GM23338 (cell line): Measurements from ENCODE around the gene TP53BP2. TPM values are rescaled to one million over a fixed set of nuclear protein-coding genes. Genes with fewer than 3 reads are reported as not detected.

Experiments
- ATAC-seq: fragments of 200-7000 bp; cut with Tn5 transposase; 3 replicates; pipeline ENCODE4 v1.9.1; 2020
- DNase-seq: peaks from one replicate; pipeline ENCODE4 v3.0.0-alpha.2; 2015; ENCODE audit warnings: low spot score
- H2AFZ ChIP-seq: fragments of 200-600 bp; sonication (generic); 2 replicates; pipeline ENCODE4 v1.8.0; 2016; ENCODE audit warnings: antibody characterized with exemption, mild to moderate bottlenecking, moderate library complexity
- H3F3A ChIP-seq: fragments of 200-600 bp; sonication (generic); replicated peaks from 2 replicates; pipeline ENCODE4 v1.8.0; 2017; ENCODE audit warnings: antibody characterized with exemption, mixed run types, low read depth
- H3K27ac ChIP-seq: fragments of 200-600 bp; sonication (generic); 2 replicates; pipeline ENCODE4 v1.6.1; 2016; ENCODE audit warnings: low read depth
- H3K27me3 ChIP-seq: fragments of 200-600 bp; sonication (generic); 2 replicates; pipeline ENCODE4 v1.8.0; 2016; ENCODE audit warnings: mild to moderate bottlenecking, mixed run types, moderate library complexity; ENCODE audit not compliant: insufficient read depth
- H3K36me3 ChIP-seq: fragments of 200-600 bp; sonication (generic); 2 replicates; pipeline ENCODE4 v1.8.0; 2016; ENCODE audit warnings: mild to moderate bottlenecking; ENCODE audit not compliant: insufficient read depth
- H3K4me1 ChIP-seq: fragments of 200-600 bp; sonication (generic); 2 replicates; pipeline ENCODE4 v1.8.0; 2016; ENCODE audit warnings: mild to moderate bottlenecking, moderate library complexity; ENCODE audit not compliant: insufficient read depth
- H3K4me2 ChIP-seq: fragments of 200-600 bp; sonication (generic); 2 replicates; pipeline ENCODE4 v1.7.1; 2017; ENCODE audit warnings: mixed run types
- H3K4me3 ChIP-seq: fragments of 200-600 bp; sonication (generic); 2 replicates; pipeline ENCODE4 v1.6.1; 2016; ENCODE audit warnings: mixed run types
- H3K79me2 ChIP-seq: fragments of 200-600 bp; sonication (generic); replicated peaks from 2 replicates; pipeline ENCODE4 v1.8.0; 2017; ENCODE audit warnings: mild to moderate bottlenecking; ENCODE audit not compliant: insufficient read depth
- H3K9me2 ChIP-seq: fragments of 200-600 bp; sonication (generic); 2 replicates; pipeline ENCODE4 v1.8.0; 2017; ENCODE audit not compliant: insufficient read depth
- H4K20me1 ChIP-seq: fragments of 200-600 bp; sonication (generic); replicated peaks from 2 replicates; pipeline ENCODE4 v1.8.0; 2017; ENCODE audit warnings: mild to moderate bottlenecking; ENCODE audit not compliant: insufficient read depth
- H3K27ac Mint-ChIP-seq: 2 replicates; pipeline ENCODE4 v1.8.0; 2020; ENCODE audit warnings: inconsistent platforms, mild to moderate bottlenecking, moderate library complexity, mixed read lengths
- H3K27me3 Mint-ChIP-seq: 3 replicates; pipeline ENCODE4 v1.8.0; 2022; ENCODE audit warnings: low read depth, mild to moderate bottlenecking, moderate library complexity, mixed read lengths, inconsistent platforms; ENCODE audit not compliant: insufficient read depth, poor library complexity
- H3K36me3 Mint-ChIP-seq: 3 replicates; pipeline ENCODE4 v1.8.0; 2021; ENCODE audit warnings: low read depth, mild to moderate bottlenecking, inconsistent platforms, moderate library complexity, mixed read lengths
- H3K4me1 Mint-ChIP-seq: 3 replicates; pipeline ENCODE4 v1.8.0; 2020; ENCODE audit warnings: mild to moderate bottlenecking, inconsistent platforms, mixed read lengths
- H3K4me3 Mint-ChIP-seq: 3 replicates; pipeline ENCODE4 v1.8.0; 2021; ENCODE audit warnings: moderate library complexity, mild to moderate bottlenecking, inconsistent platforms, mixed read lengths
- H3K9me3 Mint-ChIP-seq: 3 replicates; pipeline ENCODE4 v1.8.0; 2020; ENCODE audit warnings: moderate library complexity, mild to moderate bottlenecking, inconsistent platforms, mixed read lengths
- CREB1 ChIP-seq: fragments of 250-450 bp; sonication (Bioruptor Pico); IDR thresholded peaks from 2 replicates; pipeline ENCODE4 v1.5.0; 2020; ENCODE audit warnings: low read depth, mild to moderate bottlenecking, moderate library complexity
- ETS1 ChIP-seq: IDR thresholded peaks from 2 replicates; pipeline ENCODE4 v1.6.1; 2016; ENCODE audit warnings: antibody characterized with exemption
- EZH2 ChIP-seq: fragments of 200-600 bp; sonication (generic); IDR thresholded peaks from one replicate; pipeline ENCODE4 v1.8.0; 2017; ENCODE audit warnings: antibody characterized with exemption, mild to moderate bottlenecking, low read depth; ENCODE audit not compliant: unreplicated experiment
- EZH2phosphoT487 ChIP-seq: fragments of 200-600 bp; sonication (generic); IDR thresholded peaks from one replicate; pipeline ENCODE4 v1.8.1; 2018; ENCODE audit warnings: antibody characterized with exemption; ENCODE audit not compliant: unreplicated experiment
- JUNB ChIP-seq: IDR thresholded peaks from one replicate; pipeline ENCODE4 v1.6.1; 2016; ENCODE audit warnings: antibody characterized with exemption; ENCODE audit not compliant: unreplicated experiment
- NANOG ChIP-seq: IDR thresholded peaks from 2 replicates; pipeline ENCODE4 v1.6.1; 2016; ENCODE audit warnings: antibody characterized with exemption, borderline replicate concordance
- REST ChIP-seq: IDR thresholded peaks from one replicate; pipeline ENCODE4 v1.6.1; 2018; ENCODE audit warnings: antibody characterized with exemption; ENCODE audit not compliant: unreplicated experiment
- STAT1 ChIP-seq: IDR thresholded peaks from one replicate; pipeline ENCODE4 v1.6.1; 2016; ENCODE audit warnings: antibody characterized with exemption; ENCODE audit not compliant: unreplicated experiment
- ZNF114 ChIP-seq: fragments of 250-450 bp; sonication (Bioruptor Pico); IDR thresholded peaks from 2 replicates; pipeline ENCODE4 v1.5.0; 2020; ENCODE audit warnings: mild to moderate bottlenecking, moderate library complexity
- ZNF331 ChIP-seq: fragments of 250-450 bp; sonication (Bioruptor Pico); IDR thresholded peaks from 2 replicates; pipeline ENCODE4 v1.5.0; 2020; ENCODE audit warnings: low read depth, mild to moderate bottlenecking, moderate library complexity
- ZNF462 ChIP-seq: fragments of 250-450 bp; sonication (Bioruptor Pico); IDR thresholded peaks from 2 replicates; pipeline ENCODE4 v1.5.0; 2020; ENCODE audit warnings: mild to moderate bottlenecking, moderate library complexity
- polyA plus RNA-seq: library from polyadenylated mRNA; unstranded; fragments of >200 nt; fragmentation: Nextera tagmentation; extraction: Ambion mirVana; gene quantifications from 2 replicates; pipeline ENCODE4 v1.2.1, GENCODE V29; 2016
- total RNA-seq: library from RNA; depleted of rRNA; stranded (reverse); fragments of >200 nt; shearing (Covaris generic); gene quantifications from 2 replicates; pipeline ENCODE4 v1.2.3, GENCODE V29; 2014

TP53BP2 gene
- total and polyA plus RNA-seq, 2 experiments from 2014 or later: 10.1 to 32.9 TPM

- H2AFZ ChIP-seq: no peak overlapping the region
- Mint-ChIP-seq H3K4me1 (peaks cover 49% of the 10 kb centered on the region), H3K9me3 (no peaks in the 10 kb centered on the region), H3K36me3 (peaks cover 5% of the 10 kb centered on the region; the same call in 2 of the 3 replicates), H3K27me3 (no peaks in the 10 kb centered on the region), H3K27ac (peak overlapping the region; percentile 54; the same call in 1 of the 2 replicates), H3K4me3 (no peak overlapping the region)
- H3K27ac ChIP-seq: 0 out of 2 replicates have a peak overlapping the region, but pooled peaks have one; percentile 12
- no peak for TF ChIP-seq EZH2
- TF ChIP-seq ZNF114 (CRISPR knock-in tag): no peak
- no peak for TF ChIP-seq EZH2phosphoT487
- no peak for TF ChIP-seq JUNB
- TF ChIP-seq STAT1: no peak
- no peak for TF ChIP-seq CREB1 (CRISPR knock-in tag)
- TF ChIP-seq ETS1: no peak
- no peak for TF ChIP-seq REST
- TF ChIP-seq ZNF462 (CRISPR knock-in tag): no peak
- TF ChIP-seq ZNF331 (CRISPR knock-in tag): no peak
- no peak for TF ChIP-seq NANOG
- DNase-seq: no peak
- no peaks in the 10 kb centered on the region for H3K9me2 ChIP-seq
- ATAC-seq: peak; percentile 54
- H3K4me2 ChIP-seq: no peak overlapping the region
- H3K36me3 ChIP-seq: no peaks in the 10 kb centered on the region
- no peak overlapping the region for H3K4me3 ChIP-seq
- H3K27me3 ChIP-seq: no peaks in the 10 kb centered on the region
- peaks cover 99% of the 10 kb centered on the region for H3K79me2 ChIP-seq
- H3F3A ChIP-seq: no peaks in the 10 kb centered on the region
- peaks cover 58% of the 10 kb centered on the region for H4K20me1 ChIP-seq
- H3K4me1 ChIP-seq: peaks cover 30% of the 10 kb centered on the region
Observed at GRCh38 chr1:223827193-223827663, 18.5 kb downstream of the TP53BP2 start.
